ENCODE data around the gene VTI1A.

The VTI1A gene

GRCh38 chr10:112658465-112658864, 211.4 kb downstream of the VTI1A start:
- Histone ChIP-seq H3K36me3 (ENCODE audit: control insufficient read depth, insufficient read depth, low read length) (no peaks in the 10 kb centered on the region), H3K9ac (no peak overlapping the region), H2AFZ (no peak overlapping the region), H3K9me3 (ENCODE audit: control insufficient read depth, low read length) (no peaks in the 10 kb centered on the region), H3K27ac (no peak overlapping the region), H3K27me3 (ENCODE audit: control insufficient read depth, insufficient read depth, low read length) (no peaks in the 10 kb centered on the region), H3K4me1 (no peaks in the 10 kb centered on the region), H3K4me2 (ENCODE audit: low read length) (no peak overlapping the region), H3K4me3 (ENCODE audit: low read depth, low read length) (no peak overlapping the region), H3K79me2 (no peaks in the 10 kb centered on the region)
- TF ChIP-seq, protein P1, sequence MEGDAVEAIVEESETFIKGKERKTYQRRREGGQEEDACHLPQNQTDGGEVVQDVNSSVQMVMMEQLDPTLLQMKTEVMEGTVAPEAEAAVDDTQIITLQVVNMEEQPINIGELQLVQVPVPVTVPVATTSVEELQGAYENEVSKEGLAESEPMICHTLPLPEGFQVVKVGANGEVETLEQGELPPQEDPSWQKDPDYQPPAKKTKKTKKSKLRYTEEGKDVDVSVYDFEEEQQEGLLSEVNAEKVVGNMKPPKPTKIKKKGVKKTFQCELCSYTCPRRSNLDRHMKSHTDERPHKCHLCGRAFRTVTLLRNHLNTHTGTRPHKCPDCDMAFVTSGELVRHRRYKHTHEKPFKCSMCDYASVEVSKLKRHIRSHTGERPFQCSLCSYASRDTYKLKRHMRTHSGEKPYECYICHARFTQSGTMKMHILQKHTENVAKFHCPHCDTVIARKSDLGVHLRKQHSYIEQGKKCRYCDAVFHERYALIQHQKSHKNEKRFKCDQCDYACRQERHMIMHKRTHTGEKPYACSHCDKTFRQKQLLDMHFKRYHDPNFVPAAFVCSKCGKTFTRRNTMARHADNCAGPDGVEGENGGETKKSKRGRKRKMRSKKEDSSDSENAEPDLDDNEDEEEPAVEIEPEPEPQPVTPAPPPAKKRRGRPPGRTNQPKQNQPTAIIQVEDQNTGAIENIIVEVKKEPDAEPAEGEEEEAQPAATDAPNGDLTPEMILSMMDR (IDR thresholded peaks at IDR 0.05) = no peak

DNA sequence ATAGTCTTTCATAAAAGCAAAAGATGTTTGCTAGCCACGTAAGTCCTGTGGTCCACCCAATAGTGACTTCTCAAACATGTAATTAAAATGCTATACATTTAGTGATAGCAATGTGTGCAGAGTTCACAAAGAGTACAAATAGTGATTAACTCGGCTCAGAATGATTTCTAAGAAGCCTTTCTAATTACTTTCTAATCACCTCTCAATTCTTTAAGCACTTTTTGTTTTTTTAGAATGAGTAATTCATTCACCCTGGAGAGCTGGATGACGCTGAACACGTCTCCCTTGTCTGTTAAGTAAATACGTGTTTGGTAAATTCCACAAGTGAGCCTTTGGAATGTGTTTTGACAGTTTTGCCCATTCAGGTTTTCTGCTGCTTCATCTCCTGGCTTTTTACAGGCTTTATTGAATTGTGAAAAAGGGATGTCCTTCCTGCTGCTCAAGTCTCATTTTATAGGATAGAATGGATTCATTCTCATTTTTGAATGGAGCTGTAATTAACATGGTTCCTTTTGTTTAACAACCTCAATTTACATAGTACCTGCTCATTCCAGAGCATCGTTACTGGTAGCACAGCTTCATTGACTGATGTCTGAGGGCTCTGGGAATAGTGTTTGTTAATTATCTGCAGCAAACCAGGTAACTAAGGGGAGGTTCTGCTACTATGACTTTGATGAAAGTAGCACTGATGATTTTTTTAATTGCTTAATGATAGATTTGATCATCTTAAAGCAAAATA, 212.1 kb downstream of the VTI1A start:
- Histone ChIP-seq H3K4me2 (ENCODE audit: low read length) (no peak overlapping the region), H3K79me2 (no peaks in the 10 kb centered on the region), H2AFZ (no peak overlapping the region), H3K4me3 (ENCODE audit: low read depth, low read length) (no peak overlapping the region), H3K9ac (no peak overlapping the region), H3K27me3 (ENCODE audit: control insufficient read depth, insufficient read depth, low read length) (no peaks in the 10 kb centered on the region), H3K36me3 (ENCODE audit: control insufficient read depth, insufficient read depth, low read length) (no peaks in the 10 kb centered on the region), H3K4me1 (no peaks in the 10 kb centered on the region), H3K9me3 (ENCODE audit: control insufficient read depth, low read length) (no peaks in the 10 kb centered on the region), H3K27ac (no peak overlapping the region)
- TF ChIP-seq, protein P1 (IDR thresholded peaks at IDR 0.05) = no peak

DNA sequence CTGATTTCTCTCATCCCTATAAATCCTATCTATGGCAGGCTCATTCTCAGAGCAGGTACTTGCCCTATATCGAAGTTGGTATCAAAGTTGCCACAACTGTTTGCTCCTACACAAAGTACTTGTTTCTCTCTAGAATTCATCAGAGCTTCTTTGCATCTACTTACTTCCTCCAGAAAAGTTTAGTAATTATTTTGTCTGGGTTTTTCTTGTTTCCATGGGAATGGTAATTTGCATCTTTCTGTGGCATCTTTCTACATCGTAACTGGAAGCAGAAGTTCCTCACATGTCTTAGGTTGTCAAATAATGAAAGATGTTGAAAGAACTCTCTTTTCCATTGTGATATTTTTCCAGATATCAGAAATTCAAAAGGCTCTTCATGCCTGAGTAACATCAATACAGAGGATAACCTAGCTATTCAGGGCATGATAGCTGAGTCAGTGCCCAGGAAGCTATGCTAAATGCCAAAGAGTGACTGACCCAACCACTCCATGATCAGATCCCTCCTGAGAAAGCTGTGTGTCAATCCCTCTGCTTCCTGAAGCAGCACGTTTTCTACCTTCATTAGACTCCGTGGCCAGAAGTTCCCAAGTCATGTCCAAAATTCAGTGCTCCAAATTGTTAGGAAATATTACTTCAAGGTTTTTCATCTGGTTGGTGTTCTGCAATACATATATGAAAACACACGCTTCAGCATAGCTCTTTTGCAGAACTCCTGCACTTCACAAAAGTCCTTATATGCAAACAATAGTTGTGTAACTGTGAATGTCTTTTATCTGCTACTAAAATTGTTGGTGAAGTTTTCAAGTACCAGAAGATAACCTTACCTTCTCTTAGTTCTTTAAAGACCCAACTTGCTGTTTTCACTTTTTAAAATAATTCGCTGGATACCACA, 216.5 kb downstream of the VTI1A start:
- no peak overlapping the region for H3K27ac ChIP-seq

DNA sequence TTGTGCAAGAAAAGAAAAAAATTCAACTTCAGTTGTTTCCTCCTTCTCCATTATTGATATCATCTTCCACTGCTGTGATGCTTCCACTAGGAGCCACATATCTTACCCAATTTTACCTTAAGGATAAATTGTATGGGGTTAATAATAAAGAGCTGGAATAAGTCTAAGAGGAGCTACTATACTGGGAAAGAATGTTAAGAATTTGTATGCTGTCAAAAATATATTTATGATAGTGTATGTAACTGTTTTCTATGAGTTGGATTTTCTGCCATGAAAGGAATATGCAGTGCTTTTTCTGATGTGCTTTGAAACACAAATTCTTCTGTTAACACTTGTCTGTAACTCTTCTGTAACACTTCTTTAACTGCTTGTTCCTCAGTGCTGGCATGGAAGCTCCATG, 219.1 kb downstream of the VTI1A start:
- TF ChIP-seq, protein P1 (IDR thresholded peaks at IDR 0.05) = no peak
- no peak overlapping the region for H3K4me3 ChIP-seq (ENCODE audit: low read depth, low read length)
- H3K9ac ChIP-seq = no peak overlapping the region
- H2AFZ ChIP-seq = no peak overlapping the region
- H3K9me3 ChIP-seq (ENCODE audit: control insufficient read depth, low read length) = no peaks in the 10 kb centered on the region
- no peaks in the 10 kb centered on the region for H3K4me1 ChIP-seq
- no peak overlapping the region for H3K4me2 ChIP-seq (ENCODE audit: low read length)
- H3K27ac ChIP-seq = no peak overlapping the region
- H3K27me3 ChIP-seq (ENCODE audit: control insufficient read depth, insufficient read depth, low read length) = no peaks in the 10 kb centered on the region
- no peaks in the 10 kb centered on the region for H3K79me2 ChIP-seq
- no peaks in the 10 kb centered on the region for H3K36me3 ChIP-seq (ENCODE audit: control insufficient read depth, insufficient read depth, low read length)

More for the DNA sequence above, 216.5 kb downstream of the VTI1A start:
- Histone ChIP-seq H2AFZ (no peak overlapping the region), H3K4me1 (no peaks in the 10 kb centered on the region), H3K4me3 (ENCODE audit: low read depth, low read length) (no peak overlapping the region), H3K79me2 (no peaks in the 10 kb centered on the region), H3K9me3 (ENCODE audit: control insufficient read depth, low read length) (no peaks in the 10 kb centered on the region), H3K27me3 (ENCODE audit: control insufficient read depth, insufficient read depth, low read length) (no peaks in the 10 kb centered on the region), H3K36me3 (ENCODE audit: control insufficient read depth, insufficient read depth, low read length) (no peaks in the 10 kb centered on the region), H3K4me2 (ENCODE audit: low read length) (no peak overlapping the region), H3K9ac (no peak overlapping the region)
- TF ChIP-seq, protein P1 (IDR thresholded peaks at IDR 0.05) = no peak
